Choroid plexus epithelial cell (primary cell): Measurements from ENCODE around the gene SYNGR1.

Experiments
- DNase-seq: peaks from one replicate; pipeline ENCODE4 v3.0.0-alpha.2; 2010; ENCODE audit warnings: low read depth
- H3K4me3 ChIP-seq: 2 replicates; pipeline ENCODE4 v1.5.1; 2011; ENCODE audit warnings: low read depth, mild to moderate bottlenecking, control low read depth, low read length, moderate library complexity
- TF ChIP-seq, protein P1 (sequence below): conservative IDR thresholded peaks from 2 replicates; pipeline ENCODE4 v1.5.1; 2011; ENCODE audit warnings: low read depth, mild to moderate bottlenecking, control low read depth, inconsistent platforms, low read length, moderate library complexity

SYNGR1 gene

GRCh38 chr22:39364714-39365491 is 15.1 kb downstream of the SYNGR1 start:
- TF ChIP-seq, protein P1, sequence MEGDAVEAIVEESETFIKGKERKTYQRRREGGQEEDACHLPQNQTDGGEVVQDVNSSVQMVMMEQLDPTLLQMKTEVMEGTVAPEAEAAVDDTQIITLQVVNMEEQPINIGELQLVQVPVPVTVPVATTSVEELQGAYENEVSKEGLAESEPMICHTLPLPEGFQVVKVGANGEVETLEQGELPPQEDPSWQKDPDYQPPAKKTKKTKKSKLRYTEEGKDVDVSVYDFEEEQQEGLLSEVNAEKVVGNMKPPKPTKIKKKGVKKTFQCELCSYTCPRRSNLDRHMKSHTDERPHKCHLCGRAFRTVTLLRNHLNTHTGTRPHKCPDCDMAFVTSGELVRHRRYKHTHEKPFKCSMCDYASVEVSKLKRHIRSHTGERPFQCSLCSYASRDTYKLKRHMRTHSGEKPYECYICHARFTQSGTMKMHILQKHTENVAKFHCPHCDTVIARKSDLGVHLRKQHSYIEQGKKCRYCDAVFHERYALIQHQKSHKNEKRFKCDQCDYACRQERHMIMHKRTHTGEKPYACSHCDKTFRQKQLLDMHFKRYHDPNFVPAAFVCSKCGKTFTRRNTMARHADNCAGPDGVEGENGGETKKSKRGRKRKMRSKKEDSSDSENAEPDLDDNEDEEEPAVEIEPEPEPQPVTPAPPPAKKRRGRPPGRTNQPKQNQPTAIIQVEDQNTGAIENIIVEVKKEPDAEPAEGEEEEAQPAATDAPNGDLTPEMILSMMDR, result no peak
- H3K4me3 ChIP-seq, result no peak overlapping the region
- no peak for DNase-seq

- H3K4me3 ChIP-seq, result no peak overlapping the region
- DNase-seq, result no peak
- TF ChIP-seq, protein P1, result no peak
Observed at GRCh38 chr22:39365492-39365780, 15.6 kb downstream of the SYNGR1 start.

- H3K4me3 ChIP-seq, result no peak overlapping the region
- DNase-seq, result no peak
- TF ChIP-seq, protein P1, result no peak
Observed at GRCh38 chr22:39367035-39367434, 17.2 kb downstream of the SYNGR1 start.

DNA sequence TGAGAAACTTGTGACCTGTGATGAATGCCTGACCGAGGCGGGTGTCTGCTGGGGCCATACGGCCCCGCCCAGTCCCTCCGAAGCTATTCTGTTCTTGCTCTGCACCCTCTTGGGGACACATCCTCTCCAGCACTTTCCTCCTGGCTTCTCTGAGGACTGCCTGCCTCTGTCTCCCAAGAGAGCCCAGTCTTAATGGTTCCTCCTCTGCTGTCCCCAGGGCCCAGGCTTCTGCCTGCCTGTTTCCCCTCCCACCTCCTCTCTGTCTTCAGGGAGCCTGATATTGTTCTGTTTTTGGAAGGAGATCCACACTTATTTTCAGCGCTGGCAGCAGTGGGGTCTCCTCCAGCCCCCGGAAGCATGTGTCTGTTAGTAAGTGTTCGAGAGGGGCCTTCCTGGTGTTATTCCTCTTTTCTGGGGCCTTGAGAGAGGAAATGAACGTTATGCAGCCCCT is 18.7 kb downstream of the SYNGR1 start:
- DNase-seq, result no peak
- no peak overlapping the region for H3K4me3 ChIP-seq
- TF ChIP-seq, protein P1, result no peak

- no peak overlapping the region for H3K4me3 ChIP-seq
- TF ChIP-seq, protein P1, result no peak
- DNase-seq, result no peak
Observed at GRCh38 chr22:39369186-39369585, 19.4 kb downstream of the SYNGR1 start.

GRCh38 chr22:39369586-39369985 is 19.8 kb downstream of the SYNGR1 start:
- TF ChIP-seq, protein P1, result no peak
- no peak for DNase-seq
- H3K4me3 ChIP-seq, result no peak overlapping the region

DNA sequence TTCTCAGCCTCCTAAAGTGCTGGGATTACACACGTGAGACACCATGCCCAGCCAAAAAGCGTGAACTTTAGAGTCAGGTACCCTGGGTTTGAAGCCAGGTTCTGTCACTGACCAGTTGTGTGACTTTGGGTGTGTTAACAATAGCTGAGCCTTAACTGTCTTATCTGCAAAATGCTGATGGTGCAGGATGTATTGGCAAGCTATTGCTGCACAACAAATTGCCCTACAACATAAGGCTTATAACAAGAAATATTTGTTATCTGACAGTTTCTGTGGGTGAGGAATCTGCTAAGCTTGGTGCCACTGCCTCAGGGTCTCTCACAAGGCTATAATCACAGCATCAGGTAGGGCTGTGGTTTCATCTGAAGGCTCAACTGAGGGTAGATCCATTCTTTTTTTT is 21.9 kb downstream of the SYNGR1 start:
- no peak overlapping the region for H3K4me3 ChIP-seq
- DNase-seq, result no peak
- TF ChIP-seq, protein P1, result no peak
